ENCODE results near the gene CTBP2.

The CTBP2 gene

DNA sequence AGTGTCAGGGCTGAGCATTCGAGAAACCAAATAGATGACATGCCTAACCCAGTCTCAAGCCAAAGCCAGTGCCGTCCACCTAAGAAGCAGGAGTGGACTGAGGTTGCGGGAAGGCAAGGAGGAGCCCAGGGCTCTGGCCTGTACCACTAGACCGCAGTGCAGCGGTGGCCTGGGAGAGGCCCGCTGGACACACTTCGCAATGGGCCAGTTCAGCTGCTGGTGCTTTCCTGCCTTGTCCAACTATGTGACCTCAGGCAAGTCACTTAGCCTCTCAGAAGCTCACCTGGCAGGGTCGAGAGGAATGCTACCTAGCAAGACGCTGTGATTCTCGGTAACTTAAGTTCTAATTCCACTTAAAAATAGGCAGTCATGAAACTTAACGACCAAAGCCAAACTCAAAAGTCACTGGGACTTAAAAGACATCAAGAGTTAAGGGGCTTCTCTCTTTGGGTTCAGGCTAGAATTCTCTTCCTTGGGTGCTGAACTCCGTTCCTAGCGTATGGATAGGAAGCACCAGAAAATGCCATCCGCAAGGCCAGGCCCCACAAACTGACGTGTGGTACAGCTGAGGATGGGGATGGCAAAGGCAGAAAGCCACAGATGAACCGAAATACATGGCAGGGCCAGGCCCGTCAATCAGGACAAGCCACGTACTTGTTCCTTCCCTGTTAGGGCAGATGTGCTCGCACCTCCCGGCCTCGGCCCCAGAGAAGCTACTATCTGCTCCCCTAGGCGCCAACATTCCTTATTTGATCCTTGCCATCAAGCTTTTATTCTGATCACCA is 34.2 kb downstream of the CTBP2 start:
- DNase-seq (ENCODE audit: low read depth, low spot score), result no peak

DNA sequence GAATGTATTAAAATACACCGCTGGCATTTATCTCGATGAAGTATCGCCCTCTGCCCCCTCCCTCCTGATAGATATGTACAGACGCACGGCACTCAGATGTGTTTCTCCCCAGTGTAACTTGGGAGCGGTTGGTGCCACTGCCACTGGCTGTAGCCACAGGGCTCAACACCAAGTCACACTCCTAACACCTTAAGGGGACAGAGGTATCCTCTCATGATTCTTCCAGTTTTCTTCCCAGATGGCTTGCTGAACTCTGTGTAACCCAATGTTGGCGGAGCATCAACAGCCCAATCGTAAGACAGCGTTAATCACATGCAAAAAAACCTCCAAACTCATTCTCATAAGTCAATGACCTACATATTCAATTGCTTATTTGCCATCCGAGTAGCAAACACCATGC is 35.5 kb downstream of the CTBP2 start:
- no peak for DNase-seq (ENCODE audit: low read depth, low spot score)

DNA sequence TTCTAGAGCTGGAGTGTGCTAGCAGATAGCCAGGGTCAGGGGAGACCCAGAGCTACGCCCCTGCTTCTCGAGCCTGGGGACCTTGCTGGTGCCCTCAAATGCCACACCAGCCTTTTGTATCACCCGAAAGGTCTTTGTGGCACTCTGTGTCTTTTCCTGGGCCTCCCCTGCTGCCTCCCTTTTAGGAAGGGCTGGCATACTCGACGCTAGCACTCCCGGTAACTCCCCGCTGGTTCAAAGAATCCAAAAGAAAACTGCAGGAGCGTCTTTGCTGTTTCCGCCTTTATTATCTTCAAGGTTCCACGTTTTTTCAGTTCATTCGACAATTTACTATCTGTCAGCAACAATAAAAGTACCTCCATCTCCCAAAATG is 36.3 kb downstream of the CTBP2 start:
- no peak for DNase-seq (ENCODE audit: low read depth, low spot score)

DNA sequence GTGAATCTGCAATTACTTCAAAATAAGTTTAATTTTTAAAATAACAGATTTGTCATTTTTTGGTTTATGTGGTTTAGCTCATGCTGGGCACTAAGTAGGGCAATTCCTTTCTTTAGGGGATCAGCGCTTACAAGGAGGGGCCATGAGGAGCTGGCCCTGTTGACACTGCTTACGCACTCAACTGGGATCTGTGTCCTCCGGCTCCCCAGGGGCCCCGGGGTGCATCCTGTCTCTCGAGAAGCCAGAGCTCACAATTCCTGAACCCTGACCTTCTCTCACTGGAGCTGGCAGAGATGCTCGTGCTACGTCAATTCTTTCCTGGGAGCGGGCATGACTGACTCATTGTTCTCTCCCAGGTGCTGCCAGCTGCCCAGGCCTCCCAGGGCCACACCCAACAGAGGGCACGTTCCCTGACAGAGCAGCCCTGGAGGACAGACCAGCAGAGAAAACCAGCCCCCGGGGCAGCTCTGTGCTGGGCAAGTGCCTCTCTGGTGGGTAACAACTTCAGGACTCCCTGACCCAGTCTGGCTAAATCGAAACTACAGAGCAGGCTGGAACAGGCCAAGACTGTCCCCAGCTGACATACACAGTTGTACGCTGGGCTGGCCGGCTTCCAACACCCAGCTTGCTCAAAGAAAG is 36.8 kb downstream of the CTBP2 start:
- DNase-seq (ENCODE audit: low read depth, low spot score), result peak; percentile 74

DNA sequence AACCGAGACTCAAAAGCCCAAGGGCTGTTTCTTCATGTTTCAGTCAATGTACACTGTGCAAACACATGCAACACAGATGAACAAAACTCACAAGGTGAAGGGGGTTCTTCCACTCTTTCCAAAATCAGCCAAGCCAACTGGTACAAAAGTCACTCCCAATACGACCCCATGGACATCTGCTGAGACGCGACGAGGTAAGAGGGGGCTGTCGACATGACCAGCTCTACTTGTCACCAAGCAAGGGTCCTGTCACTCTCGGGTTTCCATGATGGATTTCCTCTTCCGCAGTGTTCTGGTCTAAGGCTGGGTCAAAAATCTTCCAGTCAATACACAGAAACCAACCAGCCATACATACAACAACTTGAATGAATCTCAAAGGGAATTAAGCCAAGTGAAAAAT is 37.8 kb downstream of the CTBP2 start:
- no peak for DNase-seq (ENCODE audit: low read depth, low spot score)

DNA sequence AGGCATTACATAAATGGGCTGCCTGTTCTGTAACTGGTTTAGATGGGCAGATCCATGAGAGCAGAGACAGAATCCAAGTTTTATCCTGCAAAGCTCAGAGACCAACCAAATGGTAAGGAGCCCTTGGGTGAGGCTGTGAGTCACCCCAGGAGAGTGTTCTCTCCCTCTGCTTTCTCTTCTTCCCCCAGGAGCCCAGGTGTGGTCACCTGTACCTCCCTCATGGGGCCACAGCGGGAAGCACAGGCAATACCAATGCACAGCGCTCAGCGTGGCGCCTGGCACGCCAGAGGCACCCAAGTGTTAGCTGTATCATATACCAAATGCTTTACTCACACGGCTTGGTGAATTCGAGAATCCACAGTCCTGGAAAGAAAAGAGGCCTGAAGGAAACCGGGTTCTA is 39.4 kb downstream of the CTBP2 start:
- DNase-seq (ENCODE audit: low read depth, low spot score), result no peak

DNA sequence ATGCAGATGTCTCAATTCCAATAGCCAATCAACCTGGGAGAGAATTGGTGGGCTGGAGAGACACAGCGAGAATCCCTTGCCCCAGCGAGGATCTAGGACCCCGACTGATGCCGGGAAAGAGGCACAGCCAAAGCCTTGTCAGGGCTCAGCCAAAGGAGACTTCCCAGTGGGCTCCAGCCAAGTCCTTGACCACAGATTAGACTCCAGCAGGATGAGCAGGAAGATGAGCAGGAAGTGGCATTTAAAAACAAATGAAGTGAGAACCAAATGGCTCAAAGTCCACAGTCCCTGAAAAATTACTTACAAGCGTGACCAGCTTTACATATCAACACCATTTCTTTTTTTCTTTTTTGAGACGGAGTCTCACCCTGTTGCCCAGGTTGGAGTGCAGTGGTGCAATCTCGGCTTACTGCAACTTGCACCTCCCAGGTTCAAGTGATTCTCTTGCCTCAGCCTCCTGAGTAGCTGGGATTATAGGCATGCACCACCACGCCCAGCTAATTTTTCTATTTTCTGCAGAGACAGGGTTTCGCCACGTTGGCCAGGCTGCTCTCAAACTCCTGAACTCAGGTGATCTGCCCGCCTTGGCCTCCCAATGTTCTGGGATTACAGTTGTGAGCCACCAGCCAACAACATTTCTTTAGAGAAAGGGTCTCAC is 40.2 kb downstream of the CTBP2 start:
- DNase-seq (ENCODE audit: low read depth, low spot score), result no peak

DNA sequence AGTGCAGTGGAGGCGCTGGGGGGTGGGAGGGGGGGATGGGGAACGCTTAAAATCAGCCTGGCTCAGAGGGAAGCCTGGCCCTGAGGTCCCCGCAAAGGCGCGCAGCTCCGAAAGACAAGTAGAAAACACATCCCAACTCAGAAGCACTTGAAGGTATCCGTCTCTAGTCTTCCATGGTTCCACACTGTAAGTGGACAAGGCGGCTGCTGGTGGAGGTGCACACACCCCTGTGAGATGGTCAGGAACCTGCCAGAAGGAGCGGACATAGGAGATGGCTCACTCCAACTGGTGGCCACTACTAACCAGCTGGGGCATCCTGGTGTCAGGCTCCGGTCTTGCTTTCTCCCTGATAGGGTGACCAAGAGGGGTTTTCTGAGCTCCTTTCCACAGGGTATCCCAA is 41.7 kb downstream of the CTBP2 start:
- no peak for DNase-seq (ENCODE audit: low read depth, low spot score)

DNA sequence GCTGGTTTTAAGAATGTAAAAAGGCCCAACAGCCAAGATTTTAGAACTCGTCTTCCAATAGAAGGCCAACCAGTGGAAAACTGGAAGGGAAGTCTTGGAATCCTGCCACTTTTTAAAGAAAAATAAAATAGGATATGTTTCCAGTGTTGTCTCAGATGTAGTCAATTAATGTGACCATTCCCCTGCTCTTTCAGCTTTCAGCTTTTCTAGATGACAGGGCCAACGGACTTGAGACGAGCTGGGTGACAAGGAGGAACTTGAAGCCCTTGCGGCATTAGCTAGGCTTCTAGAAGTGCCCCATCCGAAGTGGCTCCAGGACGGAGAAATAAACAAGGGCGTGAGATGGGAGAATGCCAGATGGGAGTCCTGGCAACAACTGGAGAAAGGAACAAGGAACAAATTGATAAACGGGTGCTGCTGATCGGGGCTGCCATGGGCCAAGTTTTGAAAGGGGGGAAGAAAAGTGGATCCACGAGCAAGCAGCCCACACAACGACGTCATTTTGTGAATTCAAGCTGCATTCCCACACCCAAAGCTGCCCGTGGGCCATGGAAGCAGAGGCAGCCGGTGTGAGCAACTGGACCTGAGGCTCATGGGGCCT is 42.3 kb downstream of the CTBP2 start:
- DNase-seq (ENCODE audit: low read depth, low spot score), result peak; percentile 33

DNA sequence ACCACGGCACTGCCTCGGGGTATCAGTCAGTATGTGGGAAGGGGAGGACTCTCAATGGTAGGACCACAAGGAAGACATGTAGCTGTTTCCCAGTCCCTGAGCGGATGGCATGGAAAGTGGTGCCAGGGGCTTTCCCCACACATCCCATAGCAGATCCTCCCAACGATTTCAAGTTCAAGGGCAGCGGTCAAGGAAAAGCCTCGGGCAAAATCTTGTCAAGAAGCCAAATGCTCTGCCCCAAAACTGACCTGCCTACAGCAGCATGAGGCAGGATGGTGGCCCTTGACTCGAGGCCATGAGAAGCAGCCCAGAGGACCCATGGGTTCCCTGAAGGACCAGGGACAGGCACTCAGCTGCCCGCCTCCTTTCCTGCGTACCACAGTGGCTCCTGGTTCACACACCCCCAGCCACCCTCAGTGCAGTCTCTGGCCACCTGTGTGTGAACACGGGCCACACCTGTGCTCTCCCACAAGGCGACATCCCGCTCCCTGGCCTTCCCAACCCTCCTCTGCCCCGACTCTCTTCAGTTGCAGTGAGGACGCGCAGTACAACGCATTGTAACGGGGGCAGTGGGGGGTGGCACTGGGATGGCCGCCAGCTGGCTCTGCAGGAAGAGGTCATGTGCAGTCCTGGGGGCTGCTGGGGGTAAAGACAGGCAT is 43.6 kb downstream of the CTBP2 start:
- DNase-seq (ENCODE audit: low read depth, low spot score), result no peak

DNA sequence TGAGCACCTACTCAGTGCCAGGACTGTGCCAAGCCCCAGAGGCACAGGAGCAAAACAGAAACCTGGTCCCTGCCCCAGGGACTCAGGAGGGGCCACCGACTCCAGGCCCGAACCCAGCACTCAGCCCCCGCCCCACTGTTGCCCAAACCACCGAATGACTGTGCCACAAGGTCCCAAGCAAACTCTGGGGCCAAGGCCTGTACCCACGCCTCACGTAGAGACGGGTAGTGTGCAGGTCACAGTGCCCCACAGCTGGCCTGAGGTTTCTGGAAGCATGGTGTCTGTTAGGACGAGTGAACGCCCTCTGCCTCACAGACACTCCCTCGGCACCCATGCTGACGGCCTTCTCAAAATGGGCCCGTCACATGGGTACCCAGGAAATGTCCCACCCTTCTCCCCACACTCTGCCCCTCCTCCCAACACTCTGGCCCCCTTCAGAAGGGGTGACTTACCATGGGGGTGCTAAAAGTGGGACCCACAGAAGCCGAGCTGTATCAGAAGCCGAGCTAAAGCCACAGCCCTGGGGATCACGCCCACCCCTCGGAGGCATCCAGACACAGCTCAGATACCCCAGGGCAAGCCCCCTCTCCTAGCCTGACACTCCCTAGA is 44.2 kb downstream of the CTBP2 start:
- no peak for DNase-seq (ENCODE audit: low read depth, low spot score)

DNA sequence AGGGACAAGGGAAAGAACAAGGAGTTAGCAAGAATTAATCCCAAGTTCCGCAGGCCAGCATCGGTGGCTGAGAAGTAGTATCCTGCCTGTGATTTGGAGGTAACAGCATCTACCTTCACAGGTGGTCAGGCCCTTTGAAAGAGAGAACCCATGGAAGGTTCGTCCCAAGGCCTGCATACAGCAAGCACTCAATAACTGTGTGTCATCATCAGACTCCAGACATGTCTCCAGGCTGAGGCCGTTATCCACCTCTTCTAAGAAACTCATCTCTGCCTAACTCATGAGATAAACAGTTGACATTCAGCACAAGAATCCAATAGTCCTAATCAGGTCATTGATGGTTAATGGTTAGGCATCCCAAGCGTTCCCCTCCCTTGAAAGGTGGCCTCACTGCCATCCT is 45.0 kb downstream of the CTBP2 start:
- DNase-seq (ENCODE audit: low read depth, low spot score), result no peak

DNA sequence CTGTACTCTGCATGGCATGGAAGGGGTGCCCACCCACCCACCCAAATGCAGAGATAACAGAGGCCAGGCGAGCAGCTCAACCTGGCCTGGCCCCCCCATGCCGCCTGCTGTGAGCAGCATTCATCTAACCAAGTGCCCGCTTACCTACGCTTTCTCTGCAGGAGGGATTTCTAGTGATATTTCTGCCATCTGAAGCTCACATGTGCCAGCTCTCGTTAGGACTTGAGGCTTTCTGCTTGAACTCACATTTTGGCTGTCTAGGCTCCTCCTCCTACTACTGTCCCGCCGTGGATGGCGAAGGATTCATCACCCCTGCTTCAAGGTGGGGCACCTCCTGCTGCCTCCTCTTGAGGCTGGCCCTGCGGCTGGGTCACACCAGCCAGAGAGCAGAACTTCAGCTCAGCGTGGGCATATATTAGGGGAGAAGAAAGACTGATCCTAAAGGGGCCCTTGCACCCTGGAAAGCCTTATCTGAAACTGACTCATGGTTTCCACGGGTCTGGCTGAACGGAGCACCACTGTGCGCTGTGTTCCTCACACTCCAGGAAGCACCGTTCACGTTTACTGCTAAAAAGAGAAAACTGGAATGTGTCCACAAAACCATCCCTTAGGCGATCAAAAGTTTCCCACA is 45.5 kb downstream of the CTBP2 start:
- peak; percentile 55 for DNase-seq (ENCODE audit: low read depth, low spot score)

DNA sequence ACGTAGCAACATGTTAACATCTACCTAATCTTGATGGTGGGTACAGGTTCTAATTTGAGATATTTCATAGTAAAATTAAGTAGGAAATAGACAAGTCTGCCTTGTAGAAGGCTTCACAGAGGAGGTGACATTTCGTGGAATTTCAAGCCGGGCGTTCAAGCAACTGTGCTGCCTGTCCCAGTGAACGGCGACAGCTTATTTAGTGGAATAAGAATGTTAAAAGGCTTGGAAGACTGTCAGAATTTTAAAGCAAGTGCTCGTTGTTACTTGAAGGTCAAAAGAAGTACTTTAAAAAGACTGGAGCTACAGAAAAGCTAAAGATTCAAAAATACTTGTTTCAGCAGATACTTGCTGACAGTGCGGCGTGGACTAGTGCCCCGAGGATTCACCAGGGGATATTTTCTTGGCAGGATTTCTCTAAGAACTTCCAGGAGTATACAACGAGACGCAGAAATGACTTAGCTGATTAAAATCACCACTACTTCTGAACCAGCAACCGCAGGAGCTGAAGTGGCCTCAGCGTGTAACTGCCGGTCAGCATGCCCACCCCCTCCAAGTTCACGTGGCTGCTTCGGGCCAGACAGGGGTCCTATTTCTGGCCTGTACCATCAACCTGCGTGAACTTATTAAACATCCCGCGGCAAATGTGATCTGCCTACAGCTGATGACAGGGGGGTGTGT is 46.5 kb downstream of the CTBP2 start:
- DNase-seq (ENCODE audit: low read depth, low spot score), result peak; percentile 74

DNA sequence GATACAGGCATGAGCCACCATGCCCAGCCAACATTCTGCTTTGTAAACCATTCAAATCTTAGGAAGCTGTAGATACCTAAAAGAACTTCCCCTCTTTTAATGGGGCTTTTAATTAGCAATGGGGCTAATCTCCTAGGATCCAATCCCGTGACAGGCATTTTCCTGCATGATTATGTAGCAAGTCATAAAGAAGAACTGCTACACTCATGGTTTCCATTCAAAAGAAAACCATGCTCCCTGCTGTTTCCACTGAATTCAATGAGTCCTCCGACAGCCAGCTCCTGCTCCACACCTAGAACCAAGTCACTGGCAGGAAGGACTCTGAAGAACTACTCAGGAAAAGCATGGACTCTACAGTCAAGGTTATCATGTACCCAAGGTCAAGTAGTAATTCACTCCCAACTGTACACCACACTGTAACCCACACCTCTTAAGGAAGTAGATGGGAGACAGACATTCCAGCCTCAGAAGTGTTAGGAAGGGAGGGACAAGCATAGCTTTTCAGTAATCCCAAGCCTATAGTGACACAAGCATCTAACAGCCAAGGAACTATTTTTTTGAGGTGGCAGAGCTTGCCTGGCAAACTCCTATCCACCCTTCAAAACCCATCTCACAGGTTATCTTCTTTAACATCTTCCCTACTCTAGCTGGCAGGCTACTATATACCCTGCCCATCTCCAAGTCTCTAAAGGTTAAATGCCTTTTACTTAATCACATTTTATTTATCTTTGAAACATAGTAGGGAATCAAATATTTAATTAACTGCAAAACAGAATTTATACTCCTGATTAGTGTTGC is 47.5 kb downstream of the CTBP2 start:
- peak; percentile 24 for DNase-seq (ENCODE audit: low read depth, low spot score)

DNA sequence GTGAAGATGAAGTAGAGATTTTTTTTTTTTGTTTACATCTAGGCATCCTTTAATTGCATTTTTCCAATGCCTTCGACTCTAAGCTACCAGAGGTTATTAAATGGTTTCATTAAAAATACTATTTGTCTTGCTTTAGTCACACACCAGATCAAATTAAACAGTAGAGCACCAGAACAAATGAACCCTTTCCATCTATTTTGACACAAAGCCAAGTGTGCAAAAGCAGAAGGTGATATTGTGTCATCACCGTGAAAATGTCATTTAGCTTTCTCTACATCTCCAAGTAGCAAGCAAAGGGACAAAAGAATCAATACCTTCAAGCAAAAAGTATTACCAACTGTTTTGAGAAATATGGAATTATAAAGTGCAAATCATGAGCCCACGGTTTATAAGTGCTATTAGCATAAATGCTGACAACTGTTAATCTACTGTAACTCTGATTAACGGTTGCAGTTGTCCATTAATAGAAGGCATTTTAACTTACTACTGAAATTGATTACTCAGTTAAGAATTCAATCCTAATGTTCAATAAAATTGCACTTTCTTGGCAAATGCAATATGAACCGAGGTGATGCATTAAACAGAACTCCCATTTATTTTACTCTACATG is 49.1 kb downstream of the CTBP2 start:
- DNase-seq (ENCODE audit: low read depth, low spot score), result no peak

DNA sequence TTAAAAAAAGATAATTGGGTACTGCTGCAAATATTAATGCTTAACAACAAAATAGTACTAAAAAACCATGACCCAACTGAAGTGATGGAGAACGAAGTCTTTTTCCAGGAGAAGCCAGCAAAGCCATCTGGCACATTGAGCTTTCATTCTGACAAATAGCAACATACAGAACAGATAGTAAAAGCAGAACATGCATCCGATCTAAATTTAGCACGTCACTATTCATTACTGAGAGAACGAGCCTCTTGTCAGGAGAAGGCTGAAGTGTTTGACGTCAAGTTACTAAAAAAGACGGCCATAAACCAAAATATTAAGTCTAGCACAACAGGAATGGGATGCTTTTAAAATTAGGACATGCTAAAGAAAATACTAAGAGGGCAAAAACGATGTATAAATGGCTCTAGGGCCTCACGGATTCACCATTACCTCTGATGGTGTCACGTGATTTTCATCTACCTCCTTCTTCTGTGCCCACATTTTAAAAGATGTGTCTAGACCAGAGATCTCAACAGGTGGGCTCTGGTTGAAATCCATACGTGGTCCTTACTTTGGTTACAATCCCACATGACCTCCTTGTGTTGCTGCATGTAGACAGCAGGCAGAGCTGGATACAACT is 52.3 kb downstream of the CTBP2 start:
- no peak for DNase-seq (ENCODE audit: low read depth, low spot score)

DNA sequence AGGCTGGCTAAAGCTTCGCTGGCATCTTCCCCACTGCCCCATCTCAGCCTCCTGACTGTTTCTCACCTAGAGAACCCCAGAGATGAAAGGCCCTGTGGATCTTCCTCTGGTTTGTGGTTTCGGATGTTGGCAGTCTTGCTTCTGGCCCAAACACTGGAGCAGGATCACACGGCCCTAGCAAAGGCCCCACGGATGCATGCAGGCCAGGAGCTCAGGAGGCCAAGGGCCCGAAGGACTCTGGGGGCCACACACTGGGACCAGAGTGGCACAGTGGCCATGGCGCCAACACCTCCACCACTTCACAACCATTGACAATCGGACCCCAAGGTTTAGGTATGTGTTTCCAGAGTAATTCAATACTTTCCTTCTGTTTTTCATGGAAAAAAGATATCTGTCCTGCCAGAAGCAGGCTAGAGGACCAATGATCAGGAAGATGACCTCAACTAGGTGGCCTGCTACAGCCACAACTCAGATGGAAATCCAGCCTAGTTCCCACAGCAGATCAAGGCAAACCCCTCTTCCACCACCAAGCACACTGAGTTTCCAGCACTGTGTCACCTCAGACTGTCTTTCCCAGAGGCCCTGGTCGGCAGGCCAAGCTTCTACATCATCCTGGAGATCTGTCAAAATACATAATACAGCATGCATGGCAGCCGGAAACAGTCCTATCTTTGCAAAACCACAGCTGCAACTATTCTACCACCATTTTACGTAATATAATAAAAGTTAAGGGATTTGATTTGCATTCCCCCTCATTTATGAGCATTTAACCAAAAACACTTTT is 53.0 kb downstream of the CTBP2 start:
- no peak for DNase-seq (ENCODE audit: low read depth, low spot score)
